GM21515 (cell line): ENCODE data around the gene DIO3.
"Not testable (repeated sequence)": the region's sequence is repeated elsewhere in the genome, so short reads cannot be mapped to it uniquely, and the experiment has no call there.

Experiments used
- ATAC-seq: cut with Tn5 transposase; IDR thresholded peaks from one replicate; pipeline ENCODE4 v1.9.1; 2021; ENCODE audit not compliant: unreplicated experiment

DIO3 gene

GRCh38 chr14:101557811-101558738, 3.2 kb upstream of the DIO3 start:
- ATAC-seq = no peak

GRCh38 chr14:101558739-101559240, 2.5 kb upstream of the DIO3 start:
- no peak for ATAC-seq

DNA sequence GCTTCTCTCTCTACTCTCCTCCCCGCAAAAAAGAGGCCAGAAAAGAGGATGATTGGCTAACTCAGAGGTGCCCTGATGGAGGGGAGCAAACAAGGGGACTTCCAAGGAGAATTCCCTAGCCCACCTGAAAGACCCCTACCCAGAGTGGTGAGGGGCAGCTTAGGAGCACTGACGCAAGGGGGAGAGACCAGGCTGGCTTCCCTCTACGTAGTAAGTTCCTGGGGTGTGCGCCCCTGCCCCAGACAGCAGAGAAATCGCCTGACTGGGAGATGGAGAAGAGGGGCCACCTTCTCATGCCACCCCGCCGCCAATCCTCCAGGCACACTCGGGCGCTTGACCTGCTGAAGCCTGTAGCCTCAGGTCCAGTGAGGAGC, 2.1 kb upstream of the DIO3 start:
- no peak for ATAC-seq

- ATAC-seq = no peak
These were observed 1.4 kb upstream of the DIO3 start for GRCh38 chr14:101559624-101560533.

DNA sequence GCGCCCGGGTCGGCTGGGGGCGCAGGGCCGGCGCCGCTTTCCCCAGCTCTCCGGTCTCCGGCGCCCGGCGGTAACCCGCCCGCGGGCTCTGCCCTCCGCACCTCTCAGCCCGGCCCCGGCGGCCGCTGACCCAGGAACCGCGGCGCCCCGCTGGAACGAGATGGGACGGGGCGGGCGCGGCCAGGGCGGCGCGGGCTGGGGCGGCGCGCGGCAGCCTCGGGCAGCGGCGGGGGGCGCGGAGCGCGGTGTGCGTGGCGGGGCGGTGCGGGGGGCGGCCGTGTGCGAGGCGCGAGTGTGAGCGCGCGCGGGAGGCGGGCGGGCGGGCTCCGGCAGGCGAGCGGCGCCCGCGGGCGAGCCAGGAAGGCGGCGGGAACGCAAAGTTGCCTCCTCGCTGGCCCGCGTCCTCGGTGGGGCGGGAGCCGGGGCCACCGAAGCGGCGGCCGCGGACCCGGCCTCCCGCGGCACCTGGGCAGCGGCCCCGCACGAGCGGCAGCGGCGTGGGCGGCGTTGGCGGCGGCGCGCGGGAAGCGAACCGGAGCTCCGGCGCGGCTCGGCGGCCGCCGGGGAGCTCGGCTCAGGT, 671 bp upstream of the DIO3 start:
- ATAC-seq = no peak

DNA sequence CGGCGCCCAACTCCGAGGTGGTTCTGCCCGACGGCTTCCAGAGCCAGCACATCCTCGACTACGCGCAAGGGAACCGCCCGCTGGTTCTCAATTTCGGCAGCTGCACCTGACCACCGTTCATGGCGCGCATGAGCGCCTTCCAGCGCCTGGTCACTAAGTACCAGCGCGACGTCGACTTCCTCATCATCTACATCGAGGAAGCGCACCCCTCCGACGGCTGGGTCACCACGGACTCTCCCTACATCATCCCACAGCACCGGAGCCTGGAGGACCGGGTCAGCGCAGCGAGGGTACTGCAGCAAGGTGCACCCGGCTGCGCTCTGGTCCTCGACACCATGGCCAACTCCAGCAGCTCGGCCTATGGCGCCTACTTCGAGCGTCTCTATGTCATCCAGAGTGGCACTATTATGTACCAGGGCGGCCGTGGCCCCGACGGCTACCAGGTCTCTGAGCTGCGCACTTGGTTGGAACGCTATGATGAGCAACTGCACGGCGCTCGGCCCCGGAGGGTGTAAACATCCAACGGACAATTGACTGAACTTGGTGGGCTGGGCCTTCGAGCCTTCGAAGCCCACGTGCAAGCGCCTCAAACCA, 699 bp downstream of the DIO3 start:
- no peak for ATAC-seq

- no peak for ATAC-seq
These were observed 1.5 kb downstream of the DIO3 start for GRCh38 chr14:101562659-101563351.

- ATAC-seq = no peak
These were observed 2.0 kb downstream of the DIO3 start for GRCh38 chr14:101563352-101563653.

GRCh38 chr14:101563654-101564443, 2.6 kb downstream of the DIO3 start:
- ATAC-seq = no peak

DNA sequence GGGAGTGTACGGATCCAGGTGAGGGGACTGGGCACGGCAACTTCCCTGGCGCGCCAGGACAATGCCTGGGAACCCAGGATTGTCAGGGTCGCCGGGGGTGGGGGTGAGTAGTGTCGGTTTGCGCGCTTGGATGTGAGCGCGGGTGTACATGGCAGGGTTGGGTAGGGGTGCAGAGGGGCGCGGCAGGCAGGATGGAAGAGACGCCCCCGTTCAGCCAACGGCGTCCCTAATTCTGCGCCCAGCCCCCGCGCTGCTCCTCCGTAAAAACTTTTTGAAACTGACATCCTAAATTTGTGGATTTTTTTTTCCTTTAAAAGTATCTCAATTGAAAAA, 3.1 kb downstream of the DIO3 start:
- ATAC-seq = no peak

DNA sequence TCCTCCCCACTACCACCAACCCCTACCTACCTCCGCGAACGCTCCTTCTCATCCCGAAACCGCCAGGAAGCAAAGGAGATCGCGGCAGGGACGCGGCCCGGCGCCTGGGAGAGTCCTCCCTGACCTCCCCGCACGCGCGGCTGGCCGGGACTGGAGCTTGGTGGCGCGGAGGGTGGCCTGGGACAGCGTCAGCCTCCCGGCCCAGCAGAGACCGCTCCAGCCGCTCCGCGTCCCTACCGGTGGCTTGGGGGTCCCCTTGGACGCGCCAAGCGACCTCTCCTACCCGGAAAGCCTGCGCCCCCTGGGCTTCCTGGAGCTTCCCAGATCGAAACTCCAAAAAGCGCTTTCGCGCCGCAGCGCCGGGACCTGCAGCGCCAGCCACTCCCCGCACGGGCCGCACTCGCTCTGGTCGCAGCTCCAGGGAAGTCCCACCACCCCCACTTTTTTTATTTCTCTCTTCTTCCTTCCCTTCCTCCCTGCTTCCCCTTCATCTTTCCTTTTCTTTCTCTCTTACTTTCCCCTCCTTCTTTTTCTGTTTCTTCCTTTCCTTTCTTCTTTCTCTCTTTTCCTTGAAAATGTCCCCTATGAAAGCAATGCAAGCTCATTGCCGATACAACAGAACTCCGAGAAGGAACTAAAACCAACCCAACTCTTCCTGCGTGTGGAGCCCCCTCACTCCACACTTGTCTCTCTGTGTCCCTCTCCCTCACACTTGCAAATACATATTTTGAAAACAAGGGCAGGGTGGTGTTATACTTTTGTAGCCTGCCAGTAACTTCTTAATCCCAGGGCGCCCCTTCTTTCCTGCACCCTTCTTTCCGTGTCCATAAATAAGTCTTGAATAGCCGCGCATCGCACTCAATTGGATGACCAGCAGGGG, 3.8 kb downstream of the DIO3 start:
- no peak for ATAC-seq

DNA sequence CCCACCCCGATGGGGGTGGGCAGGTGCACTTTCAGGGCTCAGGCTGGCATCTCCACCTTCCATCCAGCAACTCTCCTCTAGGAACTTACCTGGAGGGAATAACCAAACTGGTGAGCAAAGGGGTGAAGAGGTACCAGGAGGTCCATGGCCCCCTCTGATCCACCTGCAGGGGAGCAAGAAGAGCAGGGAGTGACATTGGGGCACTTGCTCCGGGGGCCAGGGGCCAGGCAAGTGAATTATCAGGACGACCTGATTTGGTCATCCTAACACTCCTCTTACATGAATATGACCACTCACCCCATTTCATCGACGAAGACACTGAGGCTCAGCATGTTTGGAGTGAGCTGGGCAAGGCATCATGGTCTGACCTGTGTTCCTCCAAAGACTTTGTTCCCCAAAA, 6.0 kb downstream of the DIO3 start:
- ATAC-seq = no peak

GRCh38 chr14:101571004-101571403, 9.7 kb downstream of the DIO3 start:
- no peak for ATAC-seq

DNA sequence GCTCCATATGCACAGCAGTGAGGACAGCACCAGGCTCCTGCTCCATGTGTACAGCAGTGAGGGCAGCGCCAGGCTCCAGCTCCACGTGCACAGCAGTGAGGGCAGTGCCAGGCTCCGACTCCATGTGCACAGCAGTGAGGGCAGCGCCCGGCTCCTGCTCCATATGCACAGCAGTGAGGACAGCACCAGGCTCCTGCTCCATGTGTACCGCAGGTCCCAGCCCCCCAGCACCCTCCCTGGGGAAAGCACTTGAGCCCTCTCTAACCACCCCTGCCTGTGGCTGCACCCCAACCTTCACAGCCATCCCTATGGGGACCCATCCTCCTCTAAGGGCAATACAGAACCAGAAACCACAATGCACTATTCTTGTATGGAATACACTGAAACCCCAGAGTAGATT, 11.2 kb downstream of the DIO3 start:
- ATAC-seq = not testable (repeated sequence)

DNA sequence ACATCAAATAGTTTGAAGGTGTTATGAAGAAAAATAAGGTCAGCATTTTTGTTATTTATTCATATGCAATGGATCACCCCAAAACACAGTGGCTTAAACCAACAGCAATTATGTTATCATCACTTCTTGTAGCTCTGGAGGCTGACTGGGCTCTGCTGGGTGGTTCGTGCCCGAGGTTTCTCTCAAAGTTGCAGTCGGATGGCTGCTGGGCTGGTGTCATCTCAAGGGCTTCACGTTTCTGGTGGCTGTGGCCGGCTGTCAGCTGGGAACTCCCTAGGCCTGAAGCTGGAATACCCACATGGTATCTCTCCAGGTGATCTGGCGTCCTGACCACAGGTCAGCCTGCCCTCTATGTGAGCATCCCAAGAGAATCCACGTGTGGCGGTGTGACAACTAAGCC, 12.0 kb downstream of the DIO3 start:
- ATAC-seq = no peak

- ATAC-seq = no peak
These were observed 14.3 kb downstream of the DIO3 start for GRCh38 chr14:101575581-101575980.

DNA sequence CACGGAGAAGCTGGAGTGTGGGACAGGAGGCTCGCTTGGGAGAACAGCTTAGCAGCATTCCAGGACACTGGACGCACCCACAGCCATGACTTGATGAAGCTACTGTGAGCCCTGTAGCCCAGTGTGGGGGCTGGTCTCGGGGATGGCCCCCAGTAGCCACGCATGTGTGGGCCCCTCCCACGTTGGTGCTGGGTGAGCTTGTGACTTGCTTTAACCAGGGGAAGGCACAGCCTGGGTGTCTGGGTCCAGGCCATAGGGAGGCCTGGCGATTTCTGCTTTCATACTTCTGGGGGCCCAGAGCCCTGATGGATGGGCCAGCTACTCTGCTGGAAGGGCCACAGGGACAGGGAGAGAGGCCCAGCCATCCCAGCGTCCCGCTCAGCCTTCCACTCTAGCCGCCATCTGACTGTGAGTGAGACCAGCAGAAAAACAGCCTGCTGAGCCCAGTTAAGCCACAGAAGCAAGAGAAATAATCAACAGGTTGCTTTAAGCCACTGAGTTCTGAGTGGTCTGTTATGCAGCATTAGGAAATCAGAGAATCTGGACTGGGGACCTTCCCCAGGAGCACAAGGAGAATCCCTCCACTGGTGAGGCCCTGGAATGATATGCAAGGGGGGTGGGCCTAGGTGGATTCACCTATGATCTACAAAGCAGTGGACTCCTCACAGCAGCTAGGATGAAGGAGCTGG, 16.1 kb downstream of the DIO3 start:
- no peak for ATAC-seq

DNA sequence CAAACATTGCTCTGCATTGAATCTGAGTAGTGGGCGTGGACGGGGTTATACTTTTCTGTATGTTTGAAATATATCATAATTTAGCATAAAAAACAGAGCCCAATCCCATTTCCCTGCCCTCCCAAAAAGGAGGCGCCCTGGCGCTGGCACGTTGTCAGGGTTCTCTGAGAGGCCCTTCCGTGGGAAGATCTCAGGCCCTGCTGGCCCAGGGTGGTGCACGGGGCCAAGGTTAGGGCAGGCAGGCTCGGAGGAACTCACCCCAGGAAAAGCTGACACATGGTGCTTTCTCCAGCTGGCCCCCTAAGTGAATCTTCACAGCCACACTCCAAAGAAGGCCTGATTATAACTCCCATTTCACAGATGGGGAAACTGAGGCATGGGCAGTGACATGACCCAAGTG, 17.2 kb downstream of the DIO3 start:
- no peak for ATAC-seq
